GM12872 (cell line): Measurements from ENCODE around the gene GRAMD1C.
A peak's percentile ranks its signal among the peaks of the same experiment; 100 is the strongest.

Source experiments
- CTCF ChIP-seq: IDR thresholded peaks from 3 replicates; pipeline ENCODE4 v1.5.1; 2011; ENCODE audit warnings: low read depth, mild to moderate bottlenecking, low read length, moderate library complexity; ENCODE audit not compliant: insufficient read depth

Gene GRAMD1C

DNA sequence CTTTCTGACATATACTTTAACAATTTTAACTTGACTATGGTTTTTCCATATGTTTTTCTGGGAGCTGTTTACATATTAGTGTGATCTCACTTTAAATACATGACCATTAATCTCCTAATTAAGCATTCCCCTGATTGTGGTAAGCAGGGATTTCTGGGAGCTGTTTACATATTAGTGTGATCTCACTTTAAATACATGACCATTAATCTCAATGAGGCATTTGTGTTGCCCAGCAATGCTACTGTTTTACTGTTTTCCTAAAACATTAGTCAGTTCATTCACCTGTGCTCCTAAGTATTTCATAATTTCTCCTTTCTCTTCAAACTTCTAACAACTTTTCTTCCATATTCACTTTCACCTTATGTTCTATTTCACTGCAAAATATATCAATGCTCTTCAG is 3.6 kb upstream of the GRAMD1C start:
- TF ChIP-seq CTCF: no peak

DNA sequence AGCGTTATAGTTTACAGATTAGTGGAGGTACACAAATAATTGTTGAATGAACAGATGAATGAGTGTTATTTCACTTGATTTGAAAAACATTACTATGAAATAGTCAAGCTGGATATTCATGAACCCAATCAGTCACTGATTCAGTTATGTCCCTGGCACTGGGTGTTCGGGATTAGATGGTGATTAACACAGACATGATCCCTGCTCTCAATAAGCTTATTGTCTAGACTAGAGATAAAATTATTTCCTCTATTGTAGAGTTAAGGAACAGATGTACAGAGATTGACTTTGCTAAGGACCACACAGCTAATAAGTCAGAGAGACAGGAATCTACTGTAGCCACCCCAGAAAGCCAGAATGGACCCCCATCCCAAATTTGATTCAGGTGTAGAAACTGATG is 963 bp downstream of the GRAMD1C start:
- no peak for TF ChIP-seq CTCF

GRCh38 chr3:113844622-113845222 is 6.1 kb downstream of the GRAMD1C start:
- TF ChIP-seq CTCF: peak; percentile 56

GRCh38 chr3:113847247-113847646 is 8.7 kb downstream of the GRAMD1C start:
- no peak for TF ChIP-seq CTCF

GRCh38 chr3:113847664-113848461 is 9.3 kb downstream of the GRAMD1C start:
- no peak for TF ChIP-seq CTCF

GRCh38 chr3:113852506-113852905 is 13.9 kb downstream of the GRAMD1C start:
- TF ChIP-seq CTCF: no peak

DNA sequence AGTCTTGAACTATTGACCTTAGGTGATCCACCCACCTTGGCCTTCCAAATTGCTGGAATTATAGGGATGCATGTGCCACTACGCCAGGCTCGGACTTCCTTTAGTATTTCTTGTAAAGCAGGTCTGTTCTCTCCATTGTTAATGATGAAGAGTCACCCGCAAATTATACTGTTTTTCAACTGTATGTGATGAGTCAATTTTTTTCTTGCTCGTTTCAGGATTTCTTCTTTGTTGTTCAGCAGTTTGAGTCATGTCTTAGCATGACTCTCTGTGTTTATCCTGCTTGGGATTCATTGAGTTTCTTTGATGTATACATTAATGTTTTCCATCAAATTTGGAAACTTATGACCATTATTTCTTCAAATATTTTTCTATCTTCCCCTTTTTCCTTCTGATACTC is 28.9 kb downstream of the GRAMD1C start:
- no peak for TF ChIP-seq CTCF
